Measurements from ENCODE around the gene KIAA1328. TPM values are rescaled to one million over a fixed set of nuclear protein-coding genes. Genes with fewer than 3 reads are reported as not detected.

The KIAA1328 gene
- total RNA-seq, 1 donor from 2014 or later: 9.5 TPM

DNA sequence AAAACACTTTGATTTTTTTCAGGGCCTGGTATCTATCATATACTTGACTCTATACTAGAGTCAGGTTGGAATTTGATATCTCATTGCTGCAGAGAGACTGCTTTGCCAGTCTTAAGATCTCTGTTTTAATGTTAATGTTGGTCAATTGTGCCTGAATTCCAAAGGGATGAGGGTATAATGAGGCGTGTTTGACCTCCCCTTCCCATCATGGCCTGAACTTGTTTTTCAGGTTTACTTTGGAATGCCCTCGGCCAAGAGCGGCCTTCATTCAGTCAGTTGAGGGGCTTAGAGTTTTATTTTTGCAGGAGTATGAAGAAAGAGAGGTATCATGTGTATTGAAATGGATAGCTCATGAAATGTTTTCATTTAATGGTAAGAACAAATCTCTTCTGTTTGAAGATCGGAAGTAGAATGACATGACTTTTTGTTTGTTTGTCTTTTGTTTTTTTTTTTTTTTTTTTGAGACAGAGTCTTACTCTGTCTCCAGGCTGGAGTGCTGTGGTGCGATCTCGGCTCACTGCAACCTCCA lies 119.0 kb downstream of the KIAA1328 start:
- Mint-ChIP-seq H3K27ac (ENCODE audit: unreplicated experiment) (no peak overlapping the region), H3K27me3 (ENCODE audit: unreplicated experiment) (no peaks in the 10 kb centered on the region), H3K4me3 (ENCODE audit: unreplicated experiment) (no peak overlapping the region), H3K4me1 (ENCODE audit: low read depth, unreplicated experiment) (no peaks in the 10 kb centered on the region), H3K36me3 (ENCODE audit: unreplicated experiment) (no peaks in the 10 kb centered on the region), H3K9me3 (ENCODE audit: unreplicated experiment) (no peaks in the 10 kb centered on the region)
- DNase-seq: no peak
- TF ChIP-seq, protein P1, sequence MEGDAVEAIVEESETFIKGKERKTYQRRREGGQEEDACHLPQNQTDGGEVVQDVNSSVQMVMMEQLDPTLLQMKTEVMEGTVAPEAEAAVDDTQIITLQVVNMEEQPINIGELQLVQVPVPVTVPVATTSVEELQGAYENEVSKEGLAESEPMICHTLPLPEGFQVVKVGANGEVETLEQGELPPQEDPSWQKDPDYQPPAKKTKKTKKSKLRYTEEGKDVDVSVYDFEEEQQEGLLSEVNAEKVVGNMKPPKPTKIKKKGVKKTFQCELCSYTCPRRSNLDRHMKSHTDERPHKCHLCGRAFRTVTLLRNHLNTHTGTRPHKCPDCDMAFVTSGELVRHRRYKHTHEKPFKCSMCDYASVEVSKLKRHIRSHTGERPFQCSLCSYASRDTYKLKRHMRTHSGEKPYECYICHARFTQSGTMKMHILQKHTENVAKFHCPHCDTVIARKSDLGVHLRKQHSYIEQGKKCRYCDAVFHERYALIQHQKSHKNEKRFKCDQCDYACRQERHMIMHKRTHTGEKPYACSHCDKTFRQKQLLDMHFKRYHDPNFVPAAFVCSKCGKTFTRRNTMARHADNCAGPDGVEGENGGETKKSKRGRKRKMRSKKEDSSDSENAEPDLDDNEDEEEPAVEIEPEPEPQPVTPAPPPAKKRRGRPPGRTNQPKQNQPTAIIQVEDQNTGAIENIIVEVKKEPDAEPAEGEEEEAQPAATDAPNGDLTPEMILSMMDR (IDR thresholded peaks at IDR 0.05; ENCODE audit: partially characterized antibody, unreplicated experiment): no peak

DNA sequence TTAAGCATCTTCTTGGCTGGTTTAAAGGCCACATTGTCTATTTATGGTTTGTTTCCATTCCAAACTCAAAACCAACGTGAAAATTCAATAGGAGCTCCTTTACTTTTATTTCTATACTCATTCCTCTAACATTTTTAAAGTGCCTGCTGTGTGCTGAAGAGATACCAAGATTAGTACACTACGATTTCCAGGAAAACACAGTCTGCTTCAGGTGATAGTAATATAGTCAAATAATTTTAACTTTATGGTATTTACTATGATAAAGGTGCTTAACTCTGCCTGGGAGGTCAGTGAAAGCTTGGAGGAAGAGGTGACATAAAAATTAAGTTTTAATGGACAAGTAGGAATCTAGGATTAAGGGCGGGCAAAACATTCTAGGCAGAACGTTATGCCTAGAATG lies 121.4 kb downstream of the KIAA1328 start:
- DNase-seq: no peak
- Mint-ChIP-seq H3K36me3 (ENCODE audit: unreplicated experiment) (no peaks in the 10 kb centered on the region), H3K27me3 (ENCODE audit: unreplicated experiment) (no peaks in the 10 kb centered on the region), H3K4me1 (ENCODE audit: low read depth, unreplicated experiment) (no peaks in the 10 kb centered on the region), H3K4me3 (ENCODE audit: unreplicated experiment) (no peak overlapping the region), H3K9me3 (ENCODE audit: unreplicated experiment) (no peaks in the 10 kb centered on the region), H3K27ac (ENCODE audit: unreplicated experiment) (no peak overlapping the region)
- TF ChIP-seq, protein P1 (IDR thresholded peaks at IDR 0.05; ENCODE audit: partially characterized antibody, unreplicated experiment): no peak

DNA sequence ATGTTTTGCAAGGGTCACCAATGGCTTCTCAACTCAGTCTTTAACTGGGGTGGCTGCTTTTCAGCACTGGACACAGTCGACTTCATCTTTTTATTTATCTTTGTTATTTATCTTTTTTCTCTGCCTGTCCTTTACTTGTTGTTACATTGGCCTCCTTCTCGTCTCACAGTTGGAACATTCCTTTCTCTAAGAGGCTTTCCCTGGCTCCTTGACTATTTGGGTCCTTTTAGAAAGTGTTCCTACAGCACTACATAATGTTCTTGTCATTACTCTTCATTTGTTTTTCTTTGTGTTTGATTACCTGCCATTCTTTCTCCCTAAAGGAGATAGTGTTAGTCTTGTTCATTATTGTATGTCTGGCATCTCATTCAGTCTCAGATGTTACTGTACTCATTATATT lies 122.0 kb downstream of the KIAA1328 start:
- H3K27me3 Mint-ChIP-seq (ENCODE audit: unreplicated experiment): no peaks in the 10 kb centered on the region
- no peaks in the 10 kb centered on the region for H3K9me3 Mint-ChIP-seq (ENCODE audit: unreplicated experiment)
- DNase-seq: no peak
- H3K36me3 Mint-ChIP-seq (ENCODE audit: unreplicated experiment): no peaks in the 10 kb centered on the region
- TF ChIP-seq, protein P1 (IDR thresholded peaks at IDR 0.05; ENCODE audit: partially characterized antibody, unreplicated experiment): no peak
- H3K4me1 Mint-ChIP-seq (ENCODE audit: low read depth, unreplicated experiment): no peaks in the 10 kb centered on the region
- no peak overlapping the region for H3K27ac Mint-ChIP-seq (ENCODE audit: unreplicated experiment)
- no peak overlapping the region for H3K4me3 Mint-ChIP-seq (ENCODE audit: unreplicated experiment)

DNA sequence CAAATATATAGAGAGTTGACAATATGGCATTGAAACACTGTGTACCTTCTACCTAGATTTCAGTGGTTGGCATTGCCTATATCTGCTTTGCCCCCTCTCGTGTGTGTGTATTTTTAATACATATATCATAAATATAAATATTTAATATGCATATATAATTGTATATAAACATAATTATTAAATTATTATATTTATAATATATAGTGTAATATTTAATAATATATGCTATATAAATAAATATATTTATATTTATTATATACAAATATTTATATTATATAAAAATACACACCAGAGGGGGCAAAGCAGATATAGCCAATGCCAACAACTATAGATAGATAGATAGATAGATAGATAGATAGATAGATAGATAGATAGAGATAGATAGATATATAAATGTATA lies 124.1 kb downstream of the KIAA1328 start:
- Mint-ChIP-seq H3K27ac (ENCODE audit: unreplicated experiment) (no peak overlapping the region), H3K36me3 (ENCODE audit: unreplicated experiment) (no peaks in the 10 kb centered on the region), H3K4me1 (ENCODE audit: low read depth, unreplicated experiment) (no peaks in the 10 kb centered on the region), H3K27me3 (ENCODE audit: unreplicated experiment) (no peaks in the 10 kb centered on the region), H3K9me3 (ENCODE audit: unreplicated experiment) (no peaks in the 10 kb centered on the region), H3K4me3 (ENCODE audit: unreplicated experiment) (no peak overlapping the region)
- no peak for DNase-seq
- TF ChIP-seq, protein P1 (IDR thresholded peaks at IDR 0.05; ENCODE audit: partially characterized antibody, unreplicated experiment): no peak

DNA sequence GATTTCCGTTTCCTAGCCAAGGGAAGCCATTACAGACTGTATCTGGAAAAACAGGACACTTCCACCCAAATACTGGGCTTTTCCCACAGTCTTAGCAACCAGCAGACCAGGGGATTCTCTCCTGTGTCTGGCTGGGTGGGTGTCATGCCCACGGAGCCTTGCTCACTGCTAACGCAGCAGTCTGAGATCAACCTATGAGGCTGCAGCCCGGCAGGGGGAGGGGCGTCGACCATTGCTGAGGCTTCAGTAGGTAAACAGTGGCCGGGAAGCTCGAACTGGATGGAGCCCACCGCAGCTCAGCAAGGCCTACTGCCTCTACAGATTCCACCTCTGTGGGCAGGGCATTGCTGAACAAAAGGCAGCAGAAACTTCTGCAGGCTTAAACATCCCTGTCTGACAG lies 131.1 kb downstream of the KIAA1328 start:
- H3K27ac Mint-ChIP-seq (ENCODE audit: unreplicated experiment): no peak overlapping the region
- H3K4me1 Mint-ChIP-seq (ENCODE audit: low read depth, unreplicated experiment): no peaks in the 10 kb centered on the region
- no peak overlapping the region for H3K4me3 Mint-ChIP-seq (ENCODE audit: unreplicated experiment)
- no peaks in the 10 kb centered on the region for H3K27me3 Mint-ChIP-seq (ENCODE audit: unreplicated experiment)
- TF ChIP-seq, protein P1 (IDR thresholded peaks at IDR 0.05; ENCODE audit: partially characterized antibody, unreplicated experiment): no peak
- H3K36me3 Mint-ChIP-seq (ENCODE audit: unreplicated experiment): peaks cover 14% of the 10 kb centered on the region
- DNase-seq: no peak
- H3K9me3 Mint-ChIP-seq (ENCODE audit: unreplicated experiment): peaks cover 2% of the 10 kb centered on the region
